Measurements from ENCODE around the gene FYN.

- TF ChIP-seq EZH2 (IDR thresholded peaks at IDR 0.05; ENCODE audit: insufficient read depth, poor library complexity, severe bottlenecking): no peak
- TF ChIP-seq EZH2phosphoT487 (IDR thresholded peaks at IDR 0.05; ENCODE audit: insufficient read depth, low read depth): no peak
Observed at GRCh38 chr6:111743862-111744692, 129.2 kb downstream of the FYN start.
